ENCODE data around the gene TTC21A.

GRCh38 chr3:39137435-39137936, 30.0 kb downstream of the TTC21A start:
- no peak for TF ChIP-seq CTCF (IDR thresholded peaks at IDR 0.05; ENCODE audit: insufficient read depth, low read depth, low read length)
- no peak for TF ChIP-seq EZH2 (IDR thresholded peaks at IDR 0.05; ENCODE audit: insufficient read depth, low read length)

All from astrocyte (in vitro differentiated cells and primary cell).